Omental fat pad (tissue), 4 donors: Measurements from ENCODE around the gene MYLK3. TPM values are rescaled to one million over a fixed set of nuclear protein-coding genes. Genes with fewer than 3 reads are reported as not detected.

ENCODE experiments used
- ATAC-seq: fragments of 150-250 bp; one replicate; pipeline ENCODE4 v1.9.1; 2016; ENCODE audit warnings: mild to moderate bottlenecking, moderate library complexity; ENCODE audit not compliant: low FRiP score
- DNase-seq: peaks from one replicate; pipeline ENCODE4 v3.0.0-alpha.2; 2019; ENCODE audit warnings: low spot score
- total RNA-seq, 4 donors: library from RNA; depleted of rRNA; stranded (reverse); fragments of >200 nt; gene quantifications; one replicate each; pipeline ENCODE4 v1.1.0, GENCODE V29; 2016
- TF ChIP-seq, protein P1 (sequence below), 3 donors: fragments of 450-650 bp; IDR thresholded peaks; one replicate each; pipeline ENCODE4 v1.5.1; 2016 to 2017; ENCODE audit warnings: antibody characterized with exemption in 3 of 3, mild to moderate bottlenecking in 3 of 3, moderate library complexity in 2 of 3

Gene MYLK3
- total RNA-seq, 4 donors from 2014 or later: 0.38 to 0.48 TPM; not detected in 2

DNA sequence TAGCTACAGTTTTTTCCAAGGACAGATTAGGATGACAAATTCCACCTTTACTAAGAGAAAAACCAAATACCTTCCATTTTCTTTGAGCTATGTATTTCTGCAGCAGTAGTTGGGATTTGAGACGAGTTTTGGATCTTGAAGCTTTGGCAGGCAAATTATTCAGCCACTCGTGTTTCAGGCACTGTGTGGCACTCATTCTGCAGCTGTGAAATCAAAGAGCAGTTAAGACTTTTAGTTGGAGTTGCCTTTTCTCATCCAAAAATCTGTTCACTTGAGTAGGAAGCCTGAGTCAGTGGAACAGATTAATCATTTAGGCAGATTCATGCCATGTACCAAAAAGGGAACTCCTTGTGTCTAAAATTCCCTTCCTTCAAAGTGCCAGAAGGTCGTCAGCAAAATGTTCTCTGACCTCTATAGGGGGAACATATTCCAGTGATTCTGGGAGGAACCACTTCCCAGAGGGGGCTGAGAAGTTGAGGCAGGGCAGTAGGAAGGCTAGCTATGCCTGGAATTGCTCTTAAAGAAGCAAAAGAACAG, 38.6 kb downstream of the MYLK3 start:
- DNase-seq: no peak
- no peak for ATAC-seq
- TF ChIP-seq, protein P1, sequence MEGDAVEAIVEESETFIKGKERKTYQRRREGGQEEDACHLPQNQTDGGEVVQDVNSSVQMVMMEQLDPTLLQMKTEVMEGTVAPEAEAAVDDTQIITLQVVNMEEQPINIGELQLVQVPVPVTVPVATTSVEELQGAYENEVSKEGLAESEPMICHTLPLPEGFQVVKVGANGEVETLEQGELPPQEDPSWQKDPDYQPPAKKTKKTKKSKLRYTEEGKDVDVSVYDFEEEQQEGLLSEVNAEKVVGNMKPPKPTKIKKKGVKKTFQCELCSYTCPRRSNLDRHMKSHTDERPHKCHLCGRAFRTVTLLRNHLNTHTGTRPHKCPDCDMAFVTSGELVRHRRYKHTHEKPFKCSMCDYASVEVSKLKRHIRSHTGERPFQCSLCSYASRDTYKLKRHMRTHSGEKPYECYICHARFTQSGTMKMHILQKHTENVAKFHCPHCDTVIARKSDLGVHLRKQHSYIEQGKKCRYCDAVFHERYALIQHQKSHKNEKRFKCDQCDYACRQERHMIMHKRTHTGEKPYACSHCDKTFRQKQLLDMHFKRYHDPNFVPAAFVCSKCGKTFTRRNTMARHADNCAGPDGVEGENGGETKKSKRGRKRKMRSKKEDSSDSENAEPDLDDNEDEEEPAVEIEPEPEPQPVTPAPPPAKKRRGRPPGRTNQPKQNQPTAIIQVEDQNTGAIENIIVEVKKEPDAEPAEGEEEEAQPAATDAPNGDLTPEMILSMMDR (IDR thresholded peaks at IDR 0.05): no peak

DNA sequence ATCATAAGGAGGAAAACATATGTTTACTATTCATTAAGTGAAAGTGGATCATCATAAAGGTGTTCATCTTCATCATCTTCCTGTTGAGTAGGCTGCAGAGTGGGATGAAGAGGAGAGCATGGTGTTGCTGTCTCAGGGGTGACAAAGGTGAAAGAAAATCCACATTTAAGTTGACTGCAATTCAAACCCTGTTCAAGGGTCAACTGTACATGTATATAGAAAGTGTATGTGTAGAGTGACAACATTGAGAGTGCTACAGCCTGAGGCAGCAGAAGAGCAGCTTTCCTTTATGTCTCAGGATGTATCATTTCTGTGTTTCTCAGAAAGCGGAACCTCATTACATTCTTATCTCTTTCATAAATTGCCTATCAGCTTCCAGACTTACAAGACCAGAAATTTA, 41.5 kb downstream of the MYLK3 start:
- no peak for DNase-seq
- ATAC-seq: no peak
- TF ChIP-seq, protein P1 (IDR thresholded peaks at IDR 0.05): no peak

DNA sequence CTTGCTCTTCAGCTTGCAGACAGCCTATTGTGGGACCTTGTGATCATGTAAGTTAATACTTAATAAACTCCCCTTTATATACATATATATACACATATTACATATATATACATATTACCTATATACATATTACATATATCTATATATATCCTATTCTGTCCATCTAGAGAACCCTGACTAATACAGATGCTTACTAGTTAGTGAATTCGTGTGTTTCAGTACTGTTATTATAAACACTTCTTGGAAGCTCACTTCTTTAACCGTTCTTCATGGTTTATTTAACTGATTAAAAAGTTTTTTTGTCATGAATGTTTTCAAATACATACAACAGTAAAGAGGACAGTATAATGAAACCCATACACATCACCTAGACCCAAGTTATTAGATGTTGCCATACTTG, 46.1 kb downstream of the MYLK3 start:
- no peak for ATAC-seq
- no peak for DNase-seq
- TF ChIP-seq, protein P1 (IDR thresholded peaks at IDR 0.05): no peak

DNA sequence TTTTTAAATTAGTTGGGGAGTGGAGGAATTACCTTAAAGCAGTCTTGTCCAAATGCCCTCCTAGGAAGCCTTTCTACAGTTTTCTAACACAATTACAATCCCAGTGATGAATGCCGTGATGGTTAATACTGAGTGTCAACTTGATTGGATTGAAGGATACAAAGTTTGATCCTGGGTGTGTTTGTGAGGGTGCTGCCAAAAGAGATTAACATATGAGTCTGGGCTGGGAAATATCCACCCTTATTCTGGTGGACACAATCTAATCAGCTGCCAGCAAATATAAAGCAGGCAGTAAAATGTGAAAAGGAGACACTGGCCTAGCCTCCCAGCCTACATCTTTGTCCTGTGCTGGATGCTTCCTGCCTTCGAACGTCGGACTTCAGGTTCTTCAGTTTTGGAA, 46.5 kb downstream of the MYLK3 start:
- DNase-seq (no peak), ATAC-seq (no peak)
- TF ChIP-seq, protein P1 (IDR thresholded peaks at IDR 0.05): no peak

DNA sequence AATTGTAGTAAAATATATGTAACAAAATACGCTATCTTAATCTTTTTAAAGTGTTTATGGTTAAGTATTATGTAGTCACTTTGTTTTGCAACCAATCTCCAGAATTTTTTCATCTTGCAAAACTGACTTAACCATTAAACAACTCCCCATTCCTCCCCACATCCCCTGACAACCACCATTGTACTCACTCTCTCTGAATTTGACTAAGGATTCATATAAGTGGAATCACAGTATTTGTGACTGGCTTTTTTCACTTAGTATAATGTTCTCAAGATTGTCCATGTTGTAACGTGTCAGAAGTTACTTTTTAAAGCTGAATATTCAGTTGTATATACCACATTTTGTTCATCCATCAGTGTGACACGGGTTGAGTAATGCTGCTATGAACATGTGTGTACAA, 48.1 kb downstream of the MYLK3 start:
- no peak for DNase-seq
- no peak for ATAC-seq
- TF ChIP-seq, protein P1 (IDR thresholded peaks at IDR 0.05): no peak

DNA sequence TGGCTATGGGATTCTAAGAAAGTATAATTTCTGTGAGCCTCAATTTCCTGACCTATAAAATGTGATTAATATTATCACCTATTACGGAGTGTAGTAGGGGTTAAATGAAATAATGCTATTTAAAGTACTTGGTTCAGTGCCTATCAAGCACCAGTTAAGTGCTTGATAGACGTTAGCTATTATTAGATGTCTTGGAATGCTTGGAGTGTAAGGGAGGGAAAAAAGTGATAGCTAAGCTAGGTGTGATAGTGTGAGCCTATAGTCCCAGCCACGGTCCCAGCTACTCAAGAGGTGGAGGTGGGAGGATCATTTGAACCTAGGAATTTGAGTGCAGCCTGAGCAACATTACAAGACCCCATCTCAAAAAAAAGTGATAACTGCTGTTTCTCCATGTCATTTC, 51.2 kb downstream of the MYLK3 start:
- DNase-seq (no peak), ATAC-seq (no peak)
- TF ChIP-seq, protein P1 (IDR thresholded peaks at IDR 0.05): no peak

DNA sequence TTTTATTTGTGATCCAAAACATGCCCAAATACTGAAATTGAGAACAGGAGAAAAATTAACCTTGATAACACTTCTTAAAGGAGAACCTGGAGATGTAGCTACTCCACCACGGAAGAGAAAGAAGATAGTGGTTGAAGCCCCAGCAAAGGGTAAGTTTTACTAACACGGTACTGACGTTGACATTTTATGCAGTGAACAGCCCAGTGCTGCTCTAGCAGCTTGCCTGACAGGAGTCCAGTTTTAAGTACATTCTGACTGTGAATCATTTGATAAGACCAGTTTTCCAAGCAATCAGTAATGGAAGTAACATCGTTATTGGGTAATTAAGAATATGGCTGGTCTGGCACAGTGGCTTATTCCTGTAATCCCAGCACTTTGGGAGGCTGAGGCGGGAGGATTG, 52.2 kb downstream of the MYLK3 start:
- DNase-seq (no peak), ATAC-seq (no peak)
- TF ChIP-seq, protein P1 (IDR thresholded peaks at IDR 0.05): no peak
